ENCODE data around the gene PAM.

DNA sequence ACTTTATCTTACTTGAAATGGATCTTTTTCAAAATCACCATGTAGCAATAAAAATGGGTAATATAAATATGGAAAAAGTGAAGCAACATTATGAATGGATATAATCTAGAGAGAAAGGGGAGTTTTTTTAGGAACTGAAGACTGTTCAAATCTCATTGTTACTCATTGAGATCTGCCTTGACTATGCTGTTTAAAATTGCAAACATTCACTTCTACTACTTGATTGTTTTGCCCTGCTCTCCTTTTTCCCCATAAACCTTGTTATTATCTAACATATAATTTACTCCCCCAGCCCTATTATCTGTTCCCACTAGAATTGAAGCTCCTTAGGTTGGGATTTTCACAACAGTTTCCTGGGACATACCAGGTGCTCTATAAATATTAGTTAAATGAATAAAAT lies 22.0 kb downstream of the PAM start:
- no peak for TF ChIP-seq POLR2A (IDR thresholded peaks at IDR 0.05)
- TF ChIP-seq, protein P1, sequence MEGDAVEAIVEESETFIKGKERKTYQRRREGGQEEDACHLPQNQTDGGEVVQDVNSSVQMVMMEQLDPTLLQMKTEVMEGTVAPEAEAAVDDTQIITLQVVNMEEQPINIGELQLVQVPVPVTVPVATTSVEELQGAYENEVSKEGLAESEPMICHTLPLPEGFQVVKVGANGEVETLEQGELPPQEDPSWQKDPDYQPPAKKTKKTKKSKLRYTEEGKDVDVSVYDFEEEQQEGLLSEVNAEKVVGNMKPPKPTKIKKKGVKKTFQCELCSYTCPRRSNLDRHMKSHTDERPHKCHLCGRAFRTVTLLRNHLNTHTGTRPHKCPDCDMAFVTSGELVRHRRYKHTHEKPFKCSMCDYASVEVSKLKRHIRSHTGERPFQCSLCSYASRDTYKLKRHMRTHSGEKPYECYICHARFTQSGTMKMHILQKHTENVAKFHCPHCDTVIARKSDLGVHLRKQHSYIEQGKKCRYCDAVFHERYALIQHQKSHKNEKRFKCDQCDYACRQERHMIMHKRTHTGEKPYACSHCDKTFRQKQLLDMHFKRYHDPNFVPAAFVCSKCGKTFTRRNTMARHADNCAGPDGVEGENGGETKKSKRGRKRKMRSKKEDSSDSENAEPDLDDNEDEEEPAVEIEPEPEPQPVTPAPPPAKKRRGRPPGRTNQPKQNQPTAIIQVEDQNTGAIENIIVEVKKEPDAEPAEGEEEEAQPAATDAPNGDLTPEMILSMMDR (IDR thresholded peaks at IDR 0.05): no peak
